Endothelial cell of umbilical vein (primary cell): Measurements from ENCODE around the gene CHTF8.

Experiments used
- EZH2 ChIP-seq: IDR thresholded peaks from 2 replicates; pipeline ENCODE4 v1.6.1; 2012; ENCODE audit warnings: borderline replicate concordance, low read depth, mild to moderate bottlenecking, moderate library complexity, low read length, inconsistent platforms; ENCODE audit not compliant: severe bottlenecking
- POLR2A ChIP-seq: IDR thresholded peaks from 2 replicates; pipeline ENCODE4 v1.6.1; 2012; ENCODE audit warnings: low read depth, mild to moderate bottlenecking, control low read depth, low read length
- POLR2AphosphoS5 ChIP-seq: IDR thresholded peaks from 2 replicates; pipeline ENCODE4 v1.6.1; 2012; ENCODE audit warnings: low read depth, mild to moderate bottlenecking, control low read depth, low read length, moderate library complexity; ENCODE audit not compliant: insufficient read depth
- TF ChIP-seq, protein P1 (sequence below), 2 donors: IDR thresholded peaks; 1 replicate in 1 of 2; 2 replicates in 1 of 2; pipeline ENCODE4 v1.5.1; 2011; ENCODE audit warnings: low read length in 2 of 2, mild to moderate bottlenecking in 2 of 2, moderate library complexity in 2 of 2, control low read depth in 1 of 2, inconsistent platforms in 1 of 2, low read depth in 1 of 2; ENCODE audit not compliant: insufficient read depth in 1 of 2; ENCODE audit errors: extremely low read depth in 1 of 2
- TF ChIP-seq, protein P2 (sequence below): IDR thresholded peaks from 2 replicates; pipeline ENCODE4 v1.6.1; 2011; ENCODE audit not compliant: insufficient read depth, insufficient read length

DNA sequence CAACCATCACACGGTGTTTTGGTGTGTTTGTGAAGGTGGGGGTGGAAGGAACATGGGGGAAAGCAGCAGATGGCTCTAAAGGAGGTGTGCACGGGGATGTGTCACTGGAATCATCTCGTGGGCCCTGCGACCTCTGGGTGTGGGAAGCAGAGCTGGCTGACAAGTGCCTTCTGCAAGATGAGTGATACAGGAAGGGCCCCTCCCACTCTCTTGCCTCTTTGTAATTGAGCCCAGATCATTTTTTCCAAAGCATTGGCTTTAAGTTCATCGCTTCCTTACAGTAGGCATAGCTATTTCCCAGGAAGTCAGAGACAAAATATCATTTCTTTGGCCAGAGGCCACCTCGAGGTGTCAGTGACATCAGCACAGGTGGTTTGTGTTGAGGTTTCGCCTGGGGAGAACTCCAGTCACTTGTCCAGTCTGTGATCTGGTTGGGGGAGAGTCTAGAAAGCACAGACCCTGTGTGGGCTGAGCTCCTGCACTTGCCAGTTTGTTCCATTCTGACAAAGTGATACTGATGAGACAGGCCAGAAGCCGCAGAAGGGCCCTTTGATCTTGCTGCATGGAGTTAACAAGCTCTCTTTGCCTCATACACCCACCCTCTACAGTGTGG lies 33.9 kb upstream of the CHTF8 start:
- no peak for TF ChIP-seq POLR2A
- TF ChIP-seq POLR2AphosphoS5, result peak; percentile 32
- TF ChIP-seq, protein P1, sequence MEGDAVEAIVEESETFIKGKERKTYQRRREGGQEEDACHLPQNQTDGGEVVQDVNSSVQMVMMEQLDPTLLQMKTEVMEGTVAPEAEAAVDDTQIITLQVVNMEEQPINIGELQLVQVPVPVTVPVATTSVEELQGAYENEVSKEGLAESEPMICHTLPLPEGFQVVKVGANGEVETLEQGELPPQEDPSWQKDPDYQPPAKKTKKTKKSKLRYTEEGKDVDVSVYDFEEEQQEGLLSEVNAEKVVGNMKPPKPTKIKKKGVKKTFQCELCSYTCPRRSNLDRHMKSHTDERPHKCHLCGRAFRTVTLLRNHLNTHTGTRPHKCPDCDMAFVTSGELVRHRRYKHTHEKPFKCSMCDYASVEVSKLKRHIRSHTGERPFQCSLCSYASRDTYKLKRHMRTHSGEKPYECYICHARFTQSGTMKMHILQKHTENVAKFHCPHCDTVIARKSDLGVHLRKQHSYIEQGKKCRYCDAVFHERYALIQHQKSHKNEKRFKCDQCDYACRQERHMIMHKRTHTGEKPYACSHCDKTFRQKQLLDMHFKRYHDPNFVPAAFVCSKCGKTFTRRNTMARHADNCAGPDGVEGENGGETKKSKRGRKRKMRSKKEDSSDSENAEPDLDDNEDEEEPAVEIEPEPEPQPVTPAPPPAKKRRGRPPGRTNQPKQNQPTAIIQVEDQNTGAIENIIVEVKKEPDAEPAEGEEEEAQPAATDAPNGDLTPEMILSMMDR (IDR thresholded peaks at IDR 0.05; ENCODE audit: extremely low read depth in 1 of 2, insufficient read depth in 1 of 2, low read depth in 1 of 2, low read length in 2 of 2), result no peak
- TF ChIP-seq EZH2, result no peak
- TF ChIP-seq, protein P2, sequence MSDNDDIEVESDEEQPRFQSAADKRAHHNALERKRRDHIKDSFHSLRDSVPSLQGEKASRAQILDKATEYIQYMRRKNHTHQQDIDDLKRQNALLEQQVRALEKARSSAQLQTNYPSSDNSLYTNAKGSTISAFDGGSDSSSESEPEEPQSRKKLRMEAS, result no peak
